HG02885 (cell line): ENCODE data around the gene PARK7.
"Not testable (repeated sequence)": the region's sequence is repeated elsewhere in the genome, so short reads cannot be mapped to it uniquely, and the experiment has no call there.

Experiments used
- ATAC-seq: cut with Tn5 transposase; IDR thresholded peaks from one replicate; pipeline ENCODE4 v1.9.1; 2021; ENCODE audit warnings: mild to moderate bottlenecking; ENCODE audit not compliant: unreplicated experiment, poor library complexity

The PARK7 gene

GRCh38 chr1:7961216-7962013, at the start of gene PARK7:
PARK7 (plus strand) TSS chr1:7961711; CDS start chr1:7962786, 1,075 bp downstream.
- ATAC-seq: peak; percentile 93

DNA sequence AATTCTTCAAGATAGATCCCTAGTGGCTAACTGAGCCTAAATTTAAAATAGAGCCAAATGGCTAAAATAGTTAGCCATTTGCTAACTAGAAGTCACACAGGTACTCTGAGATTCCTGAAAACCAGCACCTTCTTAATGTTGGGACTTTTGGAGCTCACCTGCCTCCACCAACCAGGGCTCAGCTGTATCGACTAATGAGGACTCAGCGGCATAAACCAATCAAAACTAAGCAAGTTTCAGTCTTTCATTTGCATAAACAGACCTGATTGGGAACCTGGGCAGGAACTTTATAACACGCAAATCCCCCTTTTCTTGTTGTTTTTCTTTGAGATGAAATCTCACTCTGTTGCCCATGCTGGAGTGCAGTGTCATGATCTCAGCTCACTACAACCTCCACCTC, 49.4 kb upstream of the PARK7 start:
- ATAC-seq: no peak

DNA sequence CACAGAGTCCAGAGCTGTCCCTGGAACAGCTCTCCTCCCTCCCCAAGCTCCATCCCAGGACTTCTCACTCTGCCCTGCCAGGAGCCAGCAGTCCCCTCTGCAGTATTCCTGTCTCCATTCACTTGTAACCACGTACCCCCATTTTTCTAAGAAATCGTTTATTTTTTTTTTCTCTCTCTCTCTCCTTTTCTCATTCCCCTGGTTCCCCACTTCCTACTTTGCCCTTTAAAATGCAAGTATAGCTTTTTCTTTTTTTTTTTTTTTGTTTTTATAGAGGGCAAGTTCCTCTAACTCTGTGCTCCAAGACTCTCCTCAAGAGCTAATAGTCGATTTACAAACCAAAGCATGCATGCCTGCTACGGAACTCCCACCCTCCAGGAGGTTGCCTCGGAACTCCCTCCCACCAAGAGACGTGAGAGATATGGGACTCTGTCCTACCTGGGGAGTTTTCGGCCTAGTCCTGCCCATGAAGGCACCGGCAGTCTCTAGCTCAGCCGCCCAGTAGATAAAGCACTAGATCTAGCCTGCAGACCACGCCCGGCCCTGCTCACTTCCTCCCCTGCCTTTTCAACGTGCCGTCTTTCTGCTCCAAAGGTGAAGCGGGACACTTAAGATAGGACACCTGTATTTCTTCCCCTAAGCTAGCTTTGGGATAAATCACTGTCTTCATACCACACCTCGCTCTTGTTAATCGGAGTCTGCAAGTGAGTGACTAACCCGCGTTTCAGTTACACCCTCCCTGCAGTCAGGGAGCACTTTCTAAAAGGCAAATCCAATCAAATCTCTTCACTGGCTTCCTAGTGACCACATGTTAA, 48.6 kb upstream of the PARK7 start:
- ATAC-seq: no peak

- ATAC-seq: no peak
These were observed 45.5 kb upstream of the PARK7 start for GRCh38 chr1:7915826-7916500.

DNA sequence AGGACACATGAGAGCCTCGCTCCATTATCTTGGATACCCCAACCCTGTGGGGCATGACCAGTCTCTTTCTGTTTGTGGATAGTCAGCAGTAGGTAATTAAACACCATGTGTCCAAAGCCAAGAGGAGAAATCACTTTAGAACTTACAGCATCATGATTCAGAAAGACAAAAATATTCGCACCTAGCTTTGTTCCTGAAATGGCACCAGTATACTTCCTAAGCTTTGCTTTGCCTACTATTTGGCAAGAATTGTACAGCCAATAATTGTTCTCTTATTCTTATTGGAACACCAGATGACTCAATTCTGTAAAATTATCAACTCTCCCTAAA, 45.0 kb upstream of the PARK7 start:
- ATAC-seq: no peak

- not testable (repeated sequence) for ATAC-seq
These were observed 43.5 kb upstream of the PARK7 start for GRCh38 chr1:7917971-7918370.

DNA sequence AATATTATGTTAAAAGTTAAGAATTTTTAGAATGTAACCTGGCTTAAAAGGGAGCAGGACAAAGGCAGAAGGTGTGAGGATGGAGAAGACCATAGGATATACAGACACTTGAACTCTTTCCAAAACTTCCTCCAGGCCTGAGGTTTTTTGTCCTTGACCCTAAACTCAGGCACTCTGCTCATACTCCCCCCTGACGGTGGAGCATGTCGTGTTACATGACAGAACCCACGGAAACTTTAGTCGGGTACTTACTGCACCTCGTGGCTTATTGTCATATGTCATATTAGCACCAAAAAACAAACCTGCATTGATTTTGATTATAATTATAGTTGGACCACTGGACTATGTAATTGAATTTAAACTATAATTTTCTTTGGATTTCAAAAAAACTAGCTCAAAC, 41.6 kb upstream of the PARK7 start:
- ATAC-seq: no peak

GRCh38 chr1:7921796-7922195, 39.7 kb upstream of the PARK7 start:
- no peak for ATAC-seq

DNA sequence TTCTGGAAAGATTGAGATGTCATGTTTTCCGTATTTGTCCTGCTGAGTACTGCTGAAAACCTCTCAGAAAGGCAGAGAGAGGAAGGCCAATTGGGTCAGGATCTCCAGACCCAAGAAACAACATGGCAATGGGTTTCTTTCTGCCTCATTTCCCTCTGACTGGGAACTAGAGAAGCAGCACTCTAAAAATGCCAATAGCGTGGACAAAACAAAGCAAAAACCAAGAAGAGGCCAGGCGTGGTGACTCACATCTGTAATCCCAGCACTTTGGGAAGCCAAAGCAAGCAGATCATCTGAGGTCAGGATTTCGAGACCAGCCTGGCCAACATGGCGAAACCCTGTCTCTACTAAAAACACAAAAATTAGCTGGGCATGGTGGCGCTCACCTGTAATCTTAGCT, 39.2 kb upstream of the PARK7 start:
- no peak for ATAC-seq

GRCh38 chr1:7927061-7927460, 34.5 kb upstream of the PARK7 start:
- ATAC-seq: not testable (repeated sequence)

GRCh38 chr1:7928247-7928646, 33.3 kb upstream of the PARK7 start:
- ATAC-seq: no peak

GRCh38 chr1:7929637-7930036, 31.9 kb upstream of the PARK7 start:
- no peak for ATAC-seq

DNA sequence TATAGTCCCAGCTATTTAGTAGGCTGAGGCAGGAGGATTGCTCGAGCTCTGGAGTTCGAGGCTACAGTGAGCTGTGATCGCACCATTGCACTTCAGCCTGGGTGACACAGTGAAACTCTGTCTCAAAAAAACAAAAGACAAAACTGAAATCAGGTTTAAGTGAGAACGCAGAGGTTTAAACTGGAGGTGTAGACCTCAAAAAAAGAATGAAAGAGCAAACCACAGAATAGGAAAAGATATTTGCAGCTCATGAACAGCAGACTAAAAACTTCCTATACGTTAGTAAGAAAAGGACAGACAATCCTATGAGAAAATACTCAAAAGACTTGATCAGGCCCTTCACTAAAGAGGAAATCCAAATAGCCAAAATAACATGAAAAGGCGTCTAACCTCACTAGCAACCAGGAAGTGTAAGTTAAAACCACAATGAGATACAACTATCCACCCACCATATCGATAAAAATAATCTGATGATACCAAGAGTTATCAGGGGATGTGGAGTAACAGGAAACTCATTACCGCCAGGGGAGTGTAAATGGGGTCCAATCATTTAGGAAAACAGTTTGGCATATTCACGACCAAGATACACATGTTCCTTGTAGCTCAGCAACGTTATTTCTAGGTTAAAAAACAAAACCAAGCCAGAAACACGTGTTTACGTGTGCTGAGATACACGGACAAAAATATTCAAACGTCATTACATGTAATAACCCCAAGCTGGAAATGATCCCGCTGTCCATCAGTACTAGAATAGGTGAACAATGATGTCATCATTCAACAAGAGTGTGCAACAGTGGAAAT, 30.7 kb upstream of the PARK7 start:
- no peak for ATAC-seq

GRCh38 chr1:7931446-7931812, 30.1 kb upstream of the PARK7 start:
- ATAC-seq: no peak

DNA sequence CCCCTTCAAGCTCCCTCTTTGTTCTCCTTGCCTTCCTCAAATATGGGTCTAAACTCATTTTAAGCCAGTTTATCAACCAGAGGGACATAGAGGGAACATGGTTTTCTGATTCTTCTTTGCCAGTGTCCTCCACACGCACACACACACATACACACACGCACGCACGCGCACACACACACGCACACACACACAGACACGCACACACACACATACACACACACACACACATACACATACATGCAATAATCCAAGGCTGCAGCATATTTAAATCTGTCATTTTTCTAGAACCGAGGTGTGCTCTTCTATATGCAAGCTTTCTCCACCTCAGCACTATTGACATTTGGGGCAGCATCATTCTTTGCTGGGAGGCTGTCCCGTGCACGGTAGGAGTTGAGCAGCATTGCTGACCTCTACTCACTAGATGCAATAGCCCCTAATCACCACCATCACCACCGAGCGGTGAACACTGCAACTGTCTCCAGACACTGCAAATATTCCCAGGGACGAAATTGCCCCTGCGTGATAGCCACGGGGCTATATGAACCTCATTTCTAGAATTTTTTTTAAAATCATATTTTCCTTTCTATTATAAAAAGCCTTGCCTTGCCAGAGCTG, 28.9 kb upstream of the PARK7 start:
- no peak for ATAC-seq

DNA sequence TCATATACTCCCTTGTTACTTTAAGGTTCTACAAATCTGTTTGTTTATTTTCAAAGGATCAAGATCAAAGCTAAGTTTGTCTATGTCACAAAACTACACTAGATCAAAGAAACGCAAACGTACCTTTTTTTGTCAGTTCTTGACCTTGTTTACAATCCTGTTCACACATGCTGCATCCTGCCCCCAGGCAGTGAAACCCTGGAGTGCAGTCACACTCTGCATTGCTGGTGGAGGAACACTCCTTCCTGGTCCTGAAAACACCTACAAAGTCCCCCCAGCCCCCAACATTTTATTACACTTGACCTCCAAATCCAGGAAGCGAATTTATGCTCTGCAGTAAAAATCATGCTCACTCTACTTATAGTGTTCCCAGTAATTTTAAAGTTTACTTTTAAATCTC, 23.4 kb upstream of the PARK7 start:
- ATAC-seq: no peak

DNA sequence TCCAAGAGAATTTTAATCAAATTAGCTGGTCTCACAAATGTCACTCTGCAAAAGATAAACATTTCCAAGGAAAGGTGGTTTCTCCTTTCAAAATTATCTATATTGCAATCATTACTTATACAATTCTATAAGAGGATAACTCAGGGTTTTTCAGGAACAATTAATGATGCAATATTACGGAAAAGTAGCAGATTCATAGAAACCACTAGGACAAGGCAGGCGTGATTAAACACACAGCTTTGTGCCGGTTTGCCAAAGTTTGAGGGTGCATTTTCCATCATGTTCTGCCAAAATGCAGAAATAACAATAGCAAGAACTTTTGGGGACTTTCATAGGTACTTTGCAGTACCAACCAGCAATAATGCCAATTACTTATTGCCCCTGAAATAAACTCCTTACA, 21.5 kb upstream of the PARK7 start:
- ATAC-seq: no peak

DNA sequence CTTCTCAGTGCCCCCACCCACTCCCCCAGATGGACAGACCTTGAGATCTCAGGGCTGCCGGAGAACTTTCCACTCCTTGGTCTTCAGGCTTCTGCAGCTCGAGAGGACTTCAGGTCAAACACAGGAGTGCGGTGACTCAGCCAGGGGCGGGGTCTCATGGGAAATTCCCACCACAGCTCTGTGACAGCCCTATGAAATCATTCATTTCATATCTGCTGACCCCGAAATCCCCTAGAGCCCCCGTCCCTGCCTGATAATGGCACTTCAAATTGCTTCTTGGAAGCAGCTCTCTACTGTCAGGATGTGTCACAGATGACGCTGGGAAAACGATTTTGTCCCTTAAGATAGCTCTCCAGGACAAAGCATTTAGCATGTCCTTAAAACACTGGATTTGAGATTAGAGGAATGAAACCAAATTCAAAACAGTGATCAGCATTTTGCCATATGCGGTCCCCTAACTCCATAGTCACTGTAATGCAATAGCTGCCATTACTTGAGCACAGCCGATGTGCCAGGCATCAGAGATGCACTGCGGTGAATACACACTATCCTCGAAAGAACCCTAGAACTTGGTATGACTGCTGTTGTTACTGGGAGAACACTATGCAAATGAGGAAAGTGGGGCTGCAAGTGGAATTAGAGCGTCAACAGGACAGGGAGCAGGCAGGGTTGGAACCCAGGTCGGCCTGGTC, 20.6 kb upstream of the PARK7 start, which contains the start of gene TNFRSF9:
TNFRSF9 (minus strand) TSS at position 95 of the 692 bp plus-strand sequence. CDS start 845 bp downstream, outside the sequence.
- no peak for ATAC-seq

DNA sequence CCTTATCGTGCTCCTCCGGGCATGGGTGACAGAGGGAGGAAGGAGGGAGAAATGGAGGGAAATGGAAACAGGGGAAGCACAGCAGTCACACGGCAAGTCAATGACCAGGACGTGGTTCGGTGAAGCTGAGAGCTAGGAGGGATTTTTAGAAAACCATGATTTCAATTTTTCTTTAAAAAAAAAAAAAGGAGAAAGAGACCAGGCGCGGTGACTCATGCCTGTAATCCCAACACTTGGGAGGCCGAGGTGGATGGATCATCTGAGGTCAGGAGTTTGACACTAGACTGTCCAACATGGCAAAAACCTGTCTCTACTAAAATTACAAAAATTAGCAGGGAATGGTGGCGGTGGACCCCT, 20.1 kb upstream of the PARK7 start:
- ATAC-seq: no peak
